ENCODE results near the gene RAPGEF5. TPM values are rescaled to one million over a fixed set of nuclear protein-coding genes. Genes with fewer than 3 reads are reported as not detected.

RAPGEF5 gene
- total RNA-seq, 2 donors from 2014 or later = 16.7 to 23.2 TPM

DNA sequence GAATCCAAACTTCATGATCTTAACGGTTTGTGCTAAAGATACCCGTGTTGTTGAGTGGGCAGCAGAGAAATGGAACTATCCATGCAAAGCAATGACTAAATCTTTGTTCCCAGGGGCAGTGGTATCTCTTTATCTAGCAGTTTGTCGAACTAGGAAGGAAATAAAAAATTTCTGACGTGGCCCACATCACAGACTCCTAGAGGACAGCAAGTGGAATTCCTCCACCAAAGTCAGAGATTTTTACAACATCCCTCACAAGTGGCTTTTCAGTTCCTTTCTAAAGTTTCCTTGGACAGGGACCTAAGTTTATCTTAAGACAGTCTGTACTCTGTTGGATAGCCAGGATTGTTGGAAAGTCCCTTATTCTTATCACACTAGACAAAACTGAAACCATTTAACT lies 136.0 kb downstream of the RAPGEF5 start:
- peaks cover 16% of the 10 kb centered on the region for H3K36me3 Mint-ChIP-seq (ENCODE audit: low read depth)
- H3K9ac ChIP-seq (ENCODE audit: extremely low read depth, low read length, poor library complexity, severe bottlenecking) = no peak overlapping the region
- H3K27ac ChIP-seq (ENCODE audit: low read depth, low read length) = no peak overlapping the region
- H3K27ac Mint-ChIP-seq = no peak overlapping the region
- H3K4me1 Mint-ChIP-seq = peaks cover 13% of the 10 kb centered on the region
- H3K4me3 Mint-ChIP-seq = no peak overlapping the region
- H3K27me3 Mint-ChIP-seq (ENCODE audit: insufficient read depth) = no peaks in the 10 kb centered on the region
- no peak overlapping the region for H3K4me3 ChIP-seq (ENCODE audit: low read length)
- peaks cover 7% of the 10 kb centered on the region for H3K9me3 ChIP-seq (ENCODE audit: control insufficient read depth, low read length)
- no peak for DNase-seq
- H3K27me3 ChIP-seq (ENCODE audit: control insufficient read depth, insufficient read depth, low read length, poor library complexity, severe bottlenecking) = no peaks in the 10 kb centered on the region
- H3K4me1 ChIP-seq (ENCODE audit: control insufficient read depth, insufficient read depth, low read length) = no peaks in the 10 kb centered on the region
- H3K9me3 Mint-ChIP-seq = peaks cover 14% of the 10 kb centered on the region
- TF ChIP-seq, protein P1, sequence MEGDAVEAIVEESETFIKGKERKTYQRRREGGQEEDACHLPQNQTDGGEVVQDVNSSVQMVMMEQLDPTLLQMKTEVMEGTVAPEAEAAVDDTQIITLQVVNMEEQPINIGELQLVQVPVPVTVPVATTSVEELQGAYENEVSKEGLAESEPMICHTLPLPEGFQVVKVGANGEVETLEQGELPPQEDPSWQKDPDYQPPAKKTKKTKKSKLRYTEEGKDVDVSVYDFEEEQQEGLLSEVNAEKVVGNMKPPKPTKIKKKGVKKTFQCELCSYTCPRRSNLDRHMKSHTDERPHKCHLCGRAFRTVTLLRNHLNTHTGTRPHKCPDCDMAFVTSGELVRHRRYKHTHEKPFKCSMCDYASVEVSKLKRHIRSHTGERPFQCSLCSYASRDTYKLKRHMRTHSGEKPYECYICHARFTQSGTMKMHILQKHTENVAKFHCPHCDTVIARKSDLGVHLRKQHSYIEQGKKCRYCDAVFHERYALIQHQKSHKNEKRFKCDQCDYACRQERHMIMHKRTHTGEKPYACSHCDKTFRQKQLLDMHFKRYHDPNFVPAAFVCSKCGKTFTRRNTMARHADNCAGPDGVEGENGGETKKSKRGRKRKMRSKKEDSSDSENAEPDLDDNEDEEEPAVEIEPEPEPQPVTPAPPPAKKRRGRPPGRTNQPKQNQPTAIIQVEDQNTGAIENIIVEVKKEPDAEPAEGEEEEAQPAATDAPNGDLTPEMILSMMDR (conservative IDR thresholded peaks at IDR 0.05) = no peak
- H3K36me3 ChIP-seq (ENCODE audit: control insufficient read depth, insufficient read depth, low read length) = peaks cover 13% of the 10 kb centered on the region
- WGBS, 2 experiments (ENCODE audit: insufficient coverage in 1 of 2, insufficient read length in 1 of 2) = 89 to 94% methylated on average over 4 of the region's 4 CpGs

DNA sequence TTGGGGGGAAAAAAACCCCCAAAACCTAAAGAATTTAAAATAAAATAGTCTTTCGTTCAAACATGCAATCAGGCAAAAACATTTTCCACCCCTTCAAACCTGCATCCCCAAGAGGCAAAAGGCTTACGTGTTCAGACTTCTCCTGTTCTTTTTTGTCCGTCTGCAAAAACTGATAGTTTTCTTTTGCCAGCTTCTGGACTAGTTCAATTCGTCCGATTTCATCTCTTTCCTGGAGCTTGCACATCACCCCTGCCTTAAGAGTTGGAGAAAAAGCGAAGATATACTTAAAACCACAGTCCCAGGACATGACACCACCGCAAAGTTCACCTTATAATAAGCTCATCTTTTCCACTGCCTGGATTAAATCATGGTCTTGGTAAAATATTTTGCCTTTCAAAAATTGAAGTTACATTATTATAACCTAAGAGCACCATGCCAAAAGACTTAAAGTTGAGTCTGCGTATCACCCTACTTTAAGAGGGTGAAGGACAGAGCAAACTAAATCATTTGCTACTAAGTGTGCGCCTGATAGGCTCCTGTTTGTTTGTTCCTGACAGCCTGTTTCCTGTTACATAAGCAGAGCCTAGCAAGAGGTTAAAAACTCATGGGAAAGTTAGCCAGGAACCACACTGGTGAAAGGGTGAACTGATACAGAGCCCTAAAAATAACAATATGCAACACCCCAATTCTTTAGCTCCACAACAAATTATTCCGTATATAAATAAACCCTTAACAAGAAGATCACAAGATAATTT lies 137.0 kb downstream of the RAPGEF5 start:
- Histone ChIP-seq H3K9me3 (ENCODE audit: control insufficient read depth, low read length) (peaks cover 7% of the 10 kb centered on the region), H3K4me1 (ENCODE audit: control insufficient read depth, insufficient read depth, low read length) (no peaks in the 10 kb centered on the region), H3K36me3 (ENCODE audit: control insufficient read depth, insufficient read depth, low read length) (peaks cover 13% of the 10 kb centered on the region), H3K4me3 (ENCODE audit: low read length) (no peak overlapping the region), H3K27me3 (ENCODE audit: control insufficient read depth, insufficient read depth, low read length, poor library complexity, severe bottlenecking) (no peaks in the 10 kb centered on the region), H3K27ac (ENCODE audit: low read depth, low read length) (no peak overlapping the region), H3K9ac (ENCODE audit: extremely low read depth, low read length, poor library complexity, severe bottlenecking) (no peak overlapping the region)
- no peak for DNase-seq
- H3K4me3 Mint-ChIP-seq = no peak overlapping the region
- H3K9me3 Mint-ChIP-seq = peaks cover 14% of the 10 kb centered on the region
- TF ChIP-seq, protein P1 (conservative IDR thresholded peaks at IDR 0.05) = no peak
- H3K27me3 Mint-ChIP-seq (ENCODE audit: insufficient read depth) = no peaks in the 10 kb centered on the region
- H3K4me1 Mint-ChIP-seq = peaks cover 14% of the 10 kb centered on the region
- WGBS, 2 experiments (ENCODE audit: insufficient coverage in 1 of 2, insufficient read length in 1 of 2) = 94 to 95% methylated on average over 7 to 10 of the region's 10 CpGs
- H3K36me3 Mint-ChIP-seq (ENCODE audit: low read depth) = peaks cover 16% of the 10 kb centered on the region
- H3K27ac Mint-ChIP-seq = no peak overlapping the region

DNA sequence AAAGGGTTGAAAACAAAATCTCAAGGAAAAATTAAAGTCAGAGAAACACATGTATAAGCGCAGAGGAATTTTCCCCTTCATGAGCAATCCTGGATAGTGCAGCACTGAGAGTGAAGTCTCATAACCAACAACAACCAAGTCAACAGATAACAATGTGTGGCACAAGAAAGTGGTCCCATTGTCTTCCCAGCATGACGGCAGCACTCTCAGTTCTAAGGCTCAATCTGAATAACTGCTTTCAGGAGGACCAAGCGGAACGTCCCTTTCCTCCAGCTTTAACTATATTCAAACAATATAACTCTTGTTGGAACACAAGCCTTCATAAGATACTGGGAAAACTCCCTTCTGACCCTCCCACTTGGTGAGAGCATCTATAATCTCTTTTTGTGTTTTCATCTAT lies 137.9 kb downstream of the RAPGEF5 start:
- TF ChIP-seq, protein P1 (conservative IDR thresholded peaks at IDR 0.05) = no peak
- H3K9me3 ChIP-seq (ENCODE audit: control insufficient read depth, low read length) = peaks cover 7% of the 10 kb centered on the region
- peaks cover 16% of the 10 kb centered on the region for H3K36me3 Mint-ChIP-seq (ENCODE audit: low read depth)
- H3K36me3 ChIP-seq (ENCODE audit: control insufficient read depth, insufficient read depth, low read length) = peaks cover 13% of the 10 kb centered on the region
- H3K27ac ChIP-seq (ENCODE audit: low read depth, low read length) = no peak overlapping the region
- peaks cover 19% of the 10 kb centered on the region for H3K4me1 Mint-ChIP-seq
- H3K27me3 Mint-ChIP-seq (ENCODE audit: insufficient read depth) = no peaks in the 10 kb centered on the region
- no peak overlapping the region for H3K4me3 ChIP-seq (ENCODE audit: low read length)
- no peak overlapping the region for H3K9ac ChIP-seq (ENCODE audit: extremely low read depth, low read length, poor library complexity, severe bottlenecking)
- no peak overlapping the region for H3K4me3 Mint-ChIP-seq
- peaks cover 14% of the 10 kb centered on the region for H3K9me3 Mint-ChIP-seq
- no peaks in the 10 kb centered on the region for H3K4me1 ChIP-seq (ENCODE audit: control insufficient read depth, insufficient read depth, low read length)
- WGBS, 2 experiments (ENCODE audit: insufficient coverage in 1 of 2, insufficient read length in 1 of 2) = 33 to 89% methylated on average over 1 to 4 of the region's 4 CpGs
- no peaks in the 10 kb centered on the region for H3K27me3 ChIP-seq (ENCODE audit: control insufficient read depth, insufficient read depth, low read length, poor library complexity, severe bottlenecking)
- H3K27ac Mint-ChIP-seq = no peak overlapping the region
- no peak for DNase-seq
